Hematopoietic multipotent progenitor cell treated with erythropoietin and hydrocortisone succinate and interleukin-3 and kit ligand, for 15 days (in vitro differentiated cells): ENCODE results near the gene COG3.
A peak's percentile ranks its signal among the peaks of the same experiment; 100 is the strongest.

Experiments used
- DNase-seq: peaks from one replicate; pipeline ENCODE4 v3.0.0-alpha.2; 2015; ENCODE audit warnings: low spot score

COG3 gene

GRCh38 chr13:45446181-45446580 lies 18.6 kb upstream of the COG3 start:
- no peak for DNase-seq

DNA sequence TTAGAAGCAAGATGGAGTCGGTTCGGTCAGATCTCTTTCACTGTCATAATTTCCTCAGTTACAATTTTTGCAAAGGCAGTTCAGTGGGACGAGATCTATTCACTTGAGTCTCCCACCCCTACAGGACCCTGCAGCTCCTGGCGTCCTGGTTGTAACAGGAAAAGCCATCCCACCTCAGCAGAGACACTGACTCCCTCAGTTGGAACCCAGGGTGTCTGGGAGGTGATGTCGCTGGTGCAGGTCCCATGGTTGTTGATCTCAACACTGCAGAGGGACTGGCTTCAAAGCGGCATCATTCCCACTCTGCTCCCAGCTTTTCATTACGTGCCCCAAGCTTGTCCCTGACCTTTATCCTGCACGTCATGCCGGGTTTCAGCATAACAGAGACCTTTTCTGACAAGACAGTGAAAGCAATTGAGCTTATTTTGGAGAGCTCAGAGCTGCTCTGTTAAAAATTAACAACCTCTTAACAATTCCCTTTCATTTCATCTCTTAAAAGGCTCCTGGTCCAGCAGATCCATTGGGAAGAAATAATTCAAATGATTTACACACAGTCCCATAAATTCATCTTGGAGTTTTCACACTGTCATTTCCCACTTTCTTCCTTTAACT lies 17.6 kb upstream of the COG3 start:
- DNase-seq = no peak

DNA sequence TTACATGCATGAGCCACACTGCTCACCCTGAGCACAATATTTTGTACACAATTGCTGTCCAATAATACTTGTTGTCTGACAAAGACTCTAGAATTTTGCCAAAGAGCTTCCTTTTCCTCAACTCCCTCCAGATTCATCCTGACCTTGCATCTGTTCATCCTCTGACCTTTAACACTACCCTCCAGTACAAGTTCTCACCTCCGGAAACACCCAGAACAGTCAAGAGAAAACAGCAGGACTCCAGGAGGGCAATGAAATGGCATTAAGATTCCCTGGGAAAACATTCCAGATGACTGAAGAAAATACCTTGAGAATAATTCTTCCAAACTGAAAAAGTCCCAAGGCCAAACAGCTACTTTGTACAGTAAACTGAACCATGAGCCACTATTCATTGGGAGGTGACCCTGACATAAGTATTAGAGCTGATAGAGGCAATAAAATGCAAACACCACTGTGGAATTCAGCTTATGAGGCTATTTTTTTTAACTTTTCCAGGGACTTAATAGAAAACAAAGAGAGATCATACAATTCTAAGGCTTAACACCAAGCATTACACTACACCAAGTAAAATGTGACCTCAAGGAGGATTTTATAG lies 15.7 kb upstream of the COG3 start:
- no peak for DNase-seq

DNA sequence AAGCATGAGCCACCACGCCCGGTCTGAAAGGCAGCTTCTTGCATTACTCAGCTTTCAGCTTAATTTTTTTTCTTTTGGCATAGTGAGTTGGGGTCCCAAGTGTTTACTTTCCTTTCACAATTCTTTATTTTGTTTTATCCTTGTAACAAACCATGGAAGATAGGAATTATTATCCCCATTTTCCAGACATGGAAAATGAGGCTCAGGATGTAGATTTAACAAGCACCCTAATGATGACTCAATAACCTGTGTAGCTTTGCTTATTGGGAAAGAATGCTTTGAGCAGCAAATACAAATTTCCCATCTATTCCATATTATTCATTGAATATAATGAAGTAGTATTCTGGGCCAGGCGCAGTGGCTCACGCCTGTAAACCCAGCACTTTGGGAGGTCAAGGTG lies 13.5 kb upstream of the COG3 start:
- DNase-seq = no peak

- no peak for DNase-seq
These were observed 10.5 kb upstream of the COG3 start for GRCh38 chr13:45454204-45454603.

DNA sequence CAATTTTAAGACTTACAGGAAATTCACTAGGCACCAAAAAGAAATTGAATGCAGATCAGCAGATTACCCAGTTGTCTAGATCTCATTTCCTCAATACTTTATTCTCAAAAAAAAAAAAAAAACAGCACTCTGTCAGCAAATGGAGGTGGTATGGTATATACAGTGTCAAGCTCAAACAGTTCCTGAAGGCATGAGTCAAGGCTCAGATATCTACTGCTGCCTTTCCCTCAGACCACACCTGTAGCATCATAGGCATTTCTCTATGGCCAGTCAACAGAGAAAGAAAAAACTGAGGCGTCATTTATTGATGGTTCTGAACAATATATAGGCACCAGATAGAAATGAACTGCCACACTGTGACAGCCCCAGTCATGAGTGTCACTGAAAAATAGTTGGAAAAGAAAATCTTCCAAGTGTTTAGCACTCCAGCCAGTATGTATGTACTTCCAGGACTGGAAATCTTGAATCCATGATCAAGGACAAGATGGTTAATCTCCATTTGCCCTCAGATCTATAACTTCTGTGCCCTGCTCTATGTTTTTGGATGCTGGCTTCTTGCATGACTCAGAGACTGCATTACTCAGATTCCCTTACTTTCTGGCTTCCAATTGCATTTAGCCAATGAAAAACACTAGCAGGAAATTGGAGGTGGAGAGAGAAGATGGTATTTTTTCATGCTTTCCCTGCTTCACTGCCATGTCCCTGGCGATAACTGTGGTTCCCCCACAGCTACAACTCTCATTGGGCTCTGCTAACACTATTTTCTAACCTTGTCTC lies 8.4 kb upstream of the COG3 start:
- no peak for DNase-seq

GRCh38 chr13:45464141-45464686 lies 525 bp upstream of the COG3 start:
- no peak for DNase-seq

DNA sequence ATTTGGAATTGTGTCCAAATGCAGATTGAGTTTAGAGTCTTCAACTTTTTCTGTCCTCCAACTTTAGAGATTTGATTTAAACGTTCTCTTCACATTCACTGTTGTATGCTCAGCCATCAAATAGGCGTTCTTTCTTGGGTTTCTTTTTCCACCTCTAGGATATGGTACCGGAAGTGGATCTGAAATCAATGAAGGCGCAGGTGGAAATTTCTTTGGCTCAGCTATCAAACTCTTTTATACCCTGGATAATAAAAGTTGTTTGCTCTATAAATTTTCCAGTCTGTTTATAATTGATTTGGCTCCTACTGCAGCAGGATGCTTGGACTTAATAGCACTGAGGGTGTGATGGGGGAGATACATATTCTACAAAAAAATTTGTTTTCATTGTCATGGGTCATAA lies 1.6 kb downstream of the COG3 start:
- no peak for DNase-seq

DNA sequence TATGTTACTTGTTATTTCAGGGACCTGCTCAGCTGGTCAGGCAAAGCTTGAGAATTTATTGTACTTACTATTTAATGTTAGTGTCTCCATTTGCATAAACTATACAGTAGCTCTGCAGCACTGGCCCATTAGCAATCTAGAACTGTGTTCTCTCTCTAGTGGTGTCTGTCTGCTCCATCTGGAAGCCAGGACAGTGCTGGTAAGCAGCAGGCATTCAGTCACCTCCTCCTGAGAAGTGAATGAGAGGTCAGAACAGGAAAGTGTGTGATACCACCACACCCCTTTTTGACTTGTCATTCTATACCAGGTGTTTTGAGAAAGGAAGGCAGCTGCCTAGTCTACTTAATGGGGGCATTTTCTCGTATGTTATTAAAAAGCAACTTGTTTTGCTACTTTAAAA lies 3.9 kb downstream of the COG3 start:
- no peak for DNase-seq

DNA sequence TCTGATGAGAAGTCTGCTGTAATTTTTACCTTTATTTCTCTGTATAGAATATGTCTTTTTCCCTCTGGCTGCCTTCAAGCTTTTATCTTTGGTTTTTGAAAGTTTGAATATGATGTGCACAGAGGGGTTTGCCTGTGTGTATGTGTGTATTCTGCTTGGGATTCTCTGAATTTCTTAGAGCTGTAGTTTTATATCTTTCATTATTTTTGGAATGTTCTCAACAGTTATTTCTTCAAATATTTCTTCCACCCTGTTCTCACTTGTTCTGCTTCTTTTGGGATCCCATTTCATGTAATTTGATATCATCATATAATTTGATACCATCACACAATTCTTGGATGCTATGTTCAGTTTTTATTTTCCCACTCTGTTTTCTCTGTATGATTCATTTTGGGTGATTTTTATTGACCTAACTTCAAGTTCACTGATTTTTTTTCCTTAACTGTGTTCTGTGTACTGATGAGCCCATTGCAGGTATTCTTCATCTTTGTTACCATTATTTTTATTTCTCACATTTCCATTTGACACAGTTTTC lies 7.5 kb downstream of the COG3 start:
- DNase-seq = no peak

DNA sequence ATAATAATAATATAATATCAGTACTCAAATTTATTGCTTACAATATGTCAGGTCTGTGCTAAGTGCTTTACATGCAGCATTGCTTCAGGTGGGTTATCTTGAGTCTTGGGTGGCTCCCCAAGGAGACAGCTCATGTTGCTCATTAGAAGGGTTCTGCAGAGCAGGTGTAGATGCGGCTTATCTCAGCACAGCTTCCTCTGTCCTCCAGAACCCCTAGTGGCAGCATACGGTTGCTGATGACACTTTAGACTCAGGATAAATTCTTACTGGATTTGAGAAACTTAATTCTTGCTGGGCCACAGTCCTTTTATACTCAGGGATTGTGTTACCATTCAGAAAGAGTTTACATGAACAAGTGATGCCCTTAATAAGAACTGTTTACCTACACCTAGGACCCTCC lies 8.9 kb downstream of the COG3 start:
- DNase-seq = no peak

- DNase-seq = no peak
These were observed 10.1 kb downstream of the COG3 start for GRCh38 chr13:45474584-45475454.

GRCh38 chr13:45479661-45480060 lies 14.9 kb downstream of the COG3 start:
- no peak for DNase-seq

DNA sequence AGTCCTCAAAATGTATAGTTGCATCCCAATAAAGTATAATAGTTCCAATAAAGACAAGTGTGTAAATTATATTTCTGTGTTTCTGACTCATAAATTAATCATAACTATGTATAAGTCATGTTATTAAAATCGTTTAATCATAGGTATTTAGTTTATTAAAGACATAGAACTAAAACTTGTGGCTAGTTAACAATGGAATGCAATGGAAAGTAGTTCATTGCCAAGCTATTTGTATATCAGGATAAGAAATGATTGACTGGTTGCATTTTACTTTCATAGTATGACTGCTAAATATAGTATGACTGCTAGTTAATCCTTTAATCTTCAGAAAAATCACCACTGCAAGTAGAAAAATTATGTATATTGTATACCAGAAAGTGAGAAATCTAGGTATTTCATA lies 16.9 kb downstream of the COG3 start:
- DNase-seq = no peak

GRCh38 chr13:45482571-45483173 lies 17.9 kb downstream of the COG3 start:
- no peak for DNase-seq

DNA sequence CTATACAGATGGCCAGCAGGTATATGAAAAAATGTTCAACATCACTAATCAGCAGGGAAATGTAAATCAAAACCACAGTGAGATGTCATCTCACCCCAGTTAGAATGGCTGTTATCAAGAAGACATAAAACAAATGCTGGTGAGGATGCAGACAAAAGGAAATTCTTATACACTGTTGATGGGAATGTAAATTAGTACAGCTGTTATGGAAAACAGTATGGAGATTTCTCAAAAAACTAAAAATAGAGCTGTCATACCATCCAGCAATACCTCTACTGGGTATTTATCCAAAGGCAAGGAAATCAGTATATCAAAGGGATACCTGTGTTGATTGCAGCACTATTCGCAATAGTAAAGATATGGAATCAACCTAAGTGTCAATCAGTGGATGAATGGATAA lies 22.9 kb downstream of the COG3 start:
- DNase-seq = no peak

DNA sequence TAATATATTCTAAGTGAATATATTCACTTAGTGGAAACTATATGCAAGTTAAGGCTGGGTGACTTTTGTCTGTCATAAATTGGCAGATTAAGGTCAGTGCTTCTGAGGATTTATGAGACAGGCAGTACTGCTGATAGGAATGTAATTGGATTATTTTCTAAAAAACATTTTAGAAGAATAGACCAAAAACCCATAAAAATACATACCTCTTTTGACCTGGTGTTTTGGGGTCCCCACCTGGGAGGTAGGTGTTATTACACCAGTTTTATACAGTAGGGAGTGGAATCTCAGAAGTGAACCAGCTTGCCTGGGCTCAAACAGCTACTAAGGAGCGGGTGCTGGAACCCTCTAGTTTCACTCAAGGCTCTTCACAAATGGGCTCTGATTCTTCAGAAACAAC lies 25.3 kb downstream of the COG3 start:
- DNase-seq = peak; percentile 9

DNA sequence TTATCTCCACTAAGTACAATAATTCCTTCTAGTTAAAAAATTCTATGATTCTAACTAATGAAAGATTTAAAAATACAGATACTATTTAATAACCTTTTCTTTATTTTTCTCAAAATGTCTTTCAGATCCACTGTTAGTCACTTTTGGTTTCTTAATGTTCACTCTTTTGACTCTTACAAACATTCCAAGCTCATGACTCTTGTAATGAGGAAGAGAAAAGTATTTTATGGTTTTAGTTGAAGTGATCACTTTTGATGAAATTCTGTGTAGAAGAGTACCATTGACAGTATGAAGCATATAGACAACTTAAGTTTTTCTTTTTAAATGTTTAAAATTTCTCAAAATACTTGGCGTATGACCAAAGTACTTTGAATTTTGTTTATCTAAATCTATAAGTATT lies 27.8 kb downstream of the COG3 start:
- DNase-seq = no peak

DNA sequence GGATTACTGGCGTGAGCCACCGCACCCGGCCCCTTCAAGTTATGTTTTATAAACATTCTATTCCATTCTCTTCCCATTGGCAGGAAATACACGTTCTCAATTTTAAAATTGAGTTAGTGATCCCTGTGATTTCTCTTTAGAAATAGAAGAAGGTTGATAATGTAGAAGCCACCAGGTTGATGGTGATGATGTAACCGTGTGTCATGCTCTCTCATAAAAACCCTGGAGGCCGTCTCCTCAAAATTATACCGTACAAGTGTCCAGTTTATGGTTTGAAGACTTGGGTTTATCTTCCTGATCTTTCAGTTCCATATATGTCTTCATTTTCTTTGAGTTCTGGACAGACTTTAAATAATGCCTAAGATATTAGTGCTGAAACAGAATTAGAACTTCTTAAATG lies 32.2 kb downstream of the COG3 start:
- no peak for DNase-seq

DNA sequence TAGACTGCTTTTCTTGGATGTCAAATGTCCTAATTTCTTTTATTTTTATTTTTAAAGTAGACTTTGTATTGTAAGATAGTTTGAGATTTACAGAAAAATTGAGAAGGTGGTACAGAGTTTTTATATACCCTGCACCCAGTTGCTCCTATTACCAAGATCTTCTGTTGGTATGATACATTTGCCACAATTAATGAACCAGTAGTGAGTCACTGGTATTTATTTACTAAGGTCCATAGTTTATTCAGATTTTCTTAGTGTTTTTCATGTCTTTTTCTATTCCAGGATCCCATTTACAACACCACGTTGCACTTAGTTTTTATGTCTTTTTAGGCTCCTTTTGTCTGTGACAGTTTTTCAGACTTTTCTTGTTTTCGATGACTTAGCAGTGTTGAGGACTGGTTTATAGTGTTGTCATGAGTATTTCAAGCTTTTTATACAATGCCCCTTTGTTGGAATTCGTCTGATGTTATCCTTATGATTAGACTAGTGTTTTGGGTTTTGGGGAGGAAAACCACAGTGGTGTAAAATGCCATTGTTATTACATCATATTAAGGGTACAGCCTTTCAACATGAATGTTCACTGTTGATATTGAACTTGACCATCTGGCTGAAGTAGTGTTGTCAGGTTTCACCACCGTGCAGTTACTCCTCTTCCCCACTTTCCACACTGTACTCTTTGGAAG lies 35.9 kb downstream of the COG3 start:
- DNase-seq = no peak

DNA sequence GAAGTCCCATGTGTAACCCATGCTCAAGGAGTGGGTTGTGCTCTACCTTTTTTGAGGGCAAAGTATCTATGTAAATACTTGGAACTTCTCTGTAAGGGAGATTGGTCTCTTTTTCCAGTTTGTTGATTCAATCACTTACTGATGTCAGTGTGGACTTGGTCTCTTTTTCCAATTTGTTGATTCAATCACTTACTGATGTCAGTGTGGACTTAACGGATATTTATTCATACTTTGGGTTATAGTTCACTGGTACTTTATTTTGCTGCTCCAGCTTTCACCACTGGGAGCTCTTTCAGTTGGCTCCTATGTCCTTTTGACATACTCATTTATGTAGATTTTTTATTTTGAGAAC lies 36.4 kb downstream of the COG3 start:
- no peak for DNase-seq
